GM19438 (cell line): Measurements from ENCODE around the gene MEIS2.

ENCODE experiments used
- ATAC-seq: cut with Tn5 transposase; IDR thresholded peaks from one replicate; pipeline ENCODE4 v1.9.1; 2021; ENCODE audit warnings: low read depth; ENCODE audit not compliant: unreplicated experiment

The MEIS2 gene

DNA sequence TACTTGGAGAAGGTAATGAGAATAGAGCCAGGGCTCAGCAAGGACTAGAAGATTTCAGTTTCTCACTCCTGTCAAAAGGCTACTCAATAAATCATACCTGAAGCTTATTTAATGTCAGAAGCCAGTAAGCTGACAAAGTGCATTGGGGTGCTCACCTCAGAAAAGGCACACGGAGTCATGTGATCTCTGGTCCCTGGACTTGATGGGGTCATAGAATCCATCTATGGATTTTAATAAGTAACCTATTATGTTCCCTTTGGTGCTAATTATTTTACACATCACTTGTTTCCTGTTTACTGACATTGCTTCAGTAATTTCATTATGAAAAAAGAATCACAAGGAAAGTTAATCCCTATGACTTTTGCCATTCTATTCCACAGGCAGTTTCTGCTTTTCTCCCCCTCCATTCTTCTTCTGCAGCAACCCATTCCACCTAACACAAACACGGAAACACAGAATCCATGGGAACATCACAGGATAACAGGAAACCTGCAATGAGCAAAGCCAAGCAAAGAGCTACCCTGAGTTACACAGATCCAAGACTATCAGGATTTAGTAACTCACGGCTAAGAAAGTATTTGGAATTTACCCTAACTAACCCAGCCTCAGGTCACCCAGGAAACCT is 159.6 kb downstream of the MEIS2 start:
- ATAC-seq = no peak

DNA sequence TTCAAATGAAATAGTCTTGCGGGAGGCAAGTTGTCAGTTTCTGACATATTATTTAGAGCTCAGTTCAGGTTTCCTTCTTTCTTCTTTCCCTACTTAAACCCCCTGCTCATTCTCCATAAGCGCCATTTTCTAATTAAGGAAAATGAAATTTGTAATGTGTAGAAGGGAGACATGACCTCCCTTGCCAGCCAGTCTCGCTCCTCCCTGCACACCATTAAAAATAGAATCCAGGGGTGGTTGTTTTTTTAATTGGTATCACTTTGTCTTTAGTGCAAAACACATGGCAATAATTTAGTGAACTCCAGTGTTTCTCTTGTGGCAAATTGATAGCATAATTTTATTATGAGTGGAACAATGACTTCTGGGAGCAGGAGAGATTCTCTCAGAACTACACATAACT is 160.1 kb downstream of the MEIS2 start:
- ATAC-seq = no peak

DNA sequence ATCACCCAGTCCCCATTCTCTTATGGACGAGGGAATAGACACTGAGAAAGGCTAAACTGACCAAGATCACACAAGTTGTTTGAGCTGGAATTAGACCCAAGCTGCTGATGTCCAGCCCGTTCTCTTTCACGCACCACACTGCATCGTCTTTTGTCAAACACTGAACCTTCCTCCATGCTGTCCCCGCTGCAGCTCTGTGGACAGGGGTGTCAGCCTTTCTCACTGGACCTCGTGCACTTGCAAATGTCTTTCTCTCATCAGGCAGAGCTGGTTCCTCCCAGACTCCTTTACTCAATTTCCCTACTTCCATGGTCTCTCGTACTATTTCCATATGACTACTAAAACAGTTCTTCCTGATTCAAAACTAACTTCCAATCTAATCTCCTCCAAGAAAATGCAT is 161.6 kb downstream of the MEIS2 start:
- no peak for ATAC-seq

DNA sequence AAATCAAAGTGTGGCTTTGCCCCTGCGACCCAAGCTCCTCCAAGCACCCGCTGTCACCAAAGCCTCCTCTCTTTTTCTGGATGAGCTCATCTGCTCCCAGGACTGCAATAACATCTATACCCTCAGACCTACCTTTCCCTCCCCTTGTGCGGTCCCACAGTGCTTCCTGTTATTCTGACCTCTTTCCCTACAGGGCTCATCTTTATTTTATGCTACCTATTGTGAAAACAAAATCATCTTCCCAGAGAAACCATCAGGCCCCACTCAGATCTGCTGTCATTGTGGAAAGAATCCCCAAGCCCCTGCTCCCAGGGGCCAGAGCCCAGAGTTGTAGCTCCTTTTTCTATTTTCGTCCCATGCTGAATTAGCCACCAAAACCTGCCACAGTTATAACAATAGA is 162.2 kb downstream of the MEIS2 start:
- ATAC-seq = no peak

DNA sequence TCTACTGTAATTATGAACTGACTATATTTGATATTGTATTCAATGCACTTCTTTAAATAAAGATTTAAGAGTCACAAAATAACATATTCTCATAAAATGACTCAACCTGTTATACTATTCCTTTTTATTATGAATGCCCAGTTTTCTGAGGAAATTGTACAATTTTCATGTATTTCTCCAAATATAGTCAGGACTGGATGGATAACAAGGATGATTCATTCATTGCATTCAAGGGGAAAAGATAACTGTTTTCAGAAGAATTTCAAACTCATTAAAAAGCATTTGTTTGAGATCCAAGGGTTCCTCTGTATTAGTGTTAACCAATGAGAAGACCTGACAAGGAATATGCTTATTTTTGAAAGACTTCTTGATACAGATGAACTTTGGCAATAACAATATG is 163.7 kb downstream of the MEIS2 start:
- ATAC-seq = no peak

DNA sequence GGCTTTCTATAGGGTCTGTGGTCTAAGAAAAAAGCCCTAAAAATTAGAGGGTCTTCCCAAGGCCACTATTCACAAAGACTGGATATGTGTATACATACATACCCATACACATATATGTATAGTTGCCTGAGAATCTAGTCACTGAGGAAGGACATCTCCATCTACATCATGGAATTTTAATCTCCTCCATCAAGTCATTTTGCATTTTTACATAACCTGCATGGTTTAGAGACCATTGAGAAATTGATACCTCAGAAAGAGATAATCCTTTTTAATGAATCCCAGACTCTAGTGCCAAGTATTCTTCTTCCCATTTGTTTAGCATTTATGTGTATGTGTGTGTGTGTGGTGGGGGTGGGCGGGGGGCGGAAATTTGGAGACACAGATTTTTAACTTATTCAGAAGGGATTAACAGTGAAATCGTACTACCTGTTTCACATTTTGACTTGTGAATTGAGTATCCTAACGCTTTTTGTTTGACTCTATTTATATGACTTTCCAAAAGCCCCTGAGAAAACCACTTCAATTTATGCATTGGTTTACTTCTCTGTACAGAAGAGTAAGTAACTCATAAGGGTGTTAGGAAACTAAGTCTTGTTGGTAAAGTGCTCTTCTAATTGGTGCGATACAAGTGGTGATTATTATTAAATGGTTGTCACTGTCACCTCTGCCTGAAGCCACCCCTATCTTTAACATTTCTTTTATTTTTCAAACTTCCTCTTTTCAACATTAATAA is 166.9 kb downstream of the MEIS2 start:
- ATAC-seq = no peak

DNA sequence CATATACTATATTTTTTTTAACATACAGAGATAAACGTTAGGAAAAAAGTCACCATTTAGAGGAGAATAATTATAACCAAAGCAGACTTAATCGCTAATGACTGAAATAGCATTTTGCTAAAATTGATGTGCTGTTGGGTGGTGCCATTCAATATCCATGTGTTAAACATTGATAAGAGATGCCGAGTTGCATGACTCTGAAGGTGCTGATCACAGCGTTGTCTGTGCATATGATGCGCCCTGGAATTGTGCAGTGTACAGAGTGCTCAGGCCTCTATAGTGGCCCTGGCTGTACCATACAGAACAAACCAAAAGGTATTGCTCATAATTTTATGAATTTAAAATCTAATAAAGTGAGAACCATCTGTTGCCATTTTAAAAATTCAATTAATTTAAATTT is 168.3 kb downstream of the MEIS2 start:
- no peak for ATAC-seq

DNA sequence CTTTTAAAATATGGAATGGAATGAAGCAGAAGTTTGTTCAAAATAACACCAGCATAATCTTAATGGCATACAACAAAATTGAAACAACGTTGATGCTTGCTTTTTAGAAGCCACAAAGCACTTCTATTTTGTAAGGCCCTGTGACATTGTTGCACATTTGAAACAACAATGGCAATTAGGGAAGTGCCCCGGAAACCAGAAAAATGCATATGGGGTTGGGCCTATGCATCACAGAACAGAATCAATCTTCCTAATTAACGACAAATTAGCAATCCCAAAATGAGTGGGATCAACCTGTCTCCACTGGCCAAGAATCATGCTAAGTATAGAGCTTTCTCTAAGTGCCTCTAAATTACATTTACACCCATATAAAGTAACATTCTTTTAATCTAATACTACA is 168.9 kb downstream of the MEIS2 start:
- ATAC-seq = no peak

DNA sequence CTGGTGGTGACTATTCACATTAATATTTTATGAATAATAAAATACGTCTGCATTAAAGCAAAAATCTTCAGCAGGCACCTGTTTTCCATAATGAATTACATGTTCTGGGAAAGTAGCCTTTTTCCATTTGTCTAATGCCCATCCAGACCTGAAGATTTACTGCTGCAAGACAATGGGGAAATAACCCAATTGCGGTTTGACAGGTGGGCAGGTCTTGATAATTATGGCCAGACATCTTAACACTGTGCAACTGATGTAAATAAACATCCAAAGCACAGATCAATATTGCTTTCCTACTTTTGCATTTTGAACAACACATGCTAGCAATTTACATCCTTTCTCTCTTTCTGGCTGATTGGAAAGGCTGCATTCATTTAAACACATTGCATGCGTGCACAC is 173.9 kb downstream of the MEIS2 start:
- ATAC-seq = no peak

DNA sequence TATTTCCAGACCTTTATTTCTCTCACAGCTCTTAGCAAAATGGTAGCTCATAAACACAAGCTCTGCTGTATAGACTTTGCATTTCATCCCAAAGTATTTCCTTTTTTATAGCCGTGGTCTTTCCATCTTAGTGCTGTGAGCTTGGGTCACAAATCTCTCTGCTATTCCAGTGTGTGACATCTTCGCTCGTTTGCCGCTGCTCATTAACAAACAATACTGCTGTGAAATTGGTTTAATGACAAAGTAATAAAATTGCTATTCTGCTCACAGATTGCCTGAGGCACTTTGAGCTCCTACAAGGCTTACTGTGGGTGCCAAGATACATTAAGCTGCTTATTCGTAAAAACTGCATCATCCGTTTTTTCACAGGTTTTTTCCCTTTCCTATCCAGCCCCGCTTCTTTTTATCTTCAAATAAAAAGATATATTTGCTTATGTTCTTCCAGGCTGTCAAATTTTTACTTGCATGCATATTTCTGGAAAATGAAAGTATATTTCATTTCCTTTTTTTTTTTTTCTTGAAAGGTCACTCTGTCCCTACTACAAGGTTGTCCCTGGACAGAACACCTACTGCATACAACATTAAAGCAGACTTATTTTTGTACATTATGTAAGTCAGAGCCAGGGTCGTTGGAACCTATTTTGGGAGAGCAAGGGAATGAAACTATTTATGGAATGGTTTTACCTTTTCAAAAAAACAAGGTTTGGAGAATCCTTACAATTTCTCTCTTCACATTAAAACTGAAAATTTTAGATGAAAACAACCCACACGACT is 174.5 kb downstream of the MEIS2 start:
- no peak for ATAC-seq

DNA sequence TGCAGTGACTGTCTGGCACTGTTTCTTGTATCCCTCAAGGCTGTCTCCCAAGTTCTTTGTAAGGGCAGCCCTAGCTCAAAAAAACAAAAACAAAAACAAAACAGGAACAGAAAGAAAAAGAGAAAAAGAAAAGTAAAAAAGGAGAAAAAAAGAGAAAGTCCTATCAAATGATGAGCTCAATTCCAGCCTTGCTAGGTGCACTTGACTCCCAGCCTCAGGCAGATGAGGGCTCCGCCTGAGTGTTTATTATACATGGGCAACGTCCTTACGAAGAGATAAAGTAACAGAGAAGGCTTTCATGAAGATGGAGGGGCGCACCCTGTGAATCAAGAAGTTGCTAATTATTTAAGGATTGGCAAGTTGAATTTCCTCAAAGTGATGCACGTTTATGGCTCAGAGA is 175.3 kb downstream of the MEIS2 start:
- ATAC-seq = no peak

DNA sequence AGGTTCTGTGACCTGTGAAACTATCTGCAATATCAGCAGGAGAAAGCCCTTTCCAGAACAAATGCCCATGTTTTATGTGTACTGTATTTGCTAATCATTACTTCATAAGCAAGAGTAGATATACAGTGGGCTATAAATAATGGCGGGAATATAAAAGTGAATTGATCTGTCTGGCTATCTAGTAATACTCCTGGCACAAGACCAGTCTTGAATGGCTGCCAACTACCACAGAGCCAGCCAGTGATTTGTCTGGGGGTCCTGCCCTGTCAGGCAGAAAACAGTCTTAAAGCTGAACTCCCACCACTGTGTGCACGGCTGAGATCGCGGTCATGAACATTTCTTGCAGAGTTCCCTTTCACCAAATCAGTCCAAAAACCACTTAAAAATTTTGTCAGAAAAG is 176.3 kb downstream of the MEIS2 start:
- no peak for ATAC-seq

DNA sequence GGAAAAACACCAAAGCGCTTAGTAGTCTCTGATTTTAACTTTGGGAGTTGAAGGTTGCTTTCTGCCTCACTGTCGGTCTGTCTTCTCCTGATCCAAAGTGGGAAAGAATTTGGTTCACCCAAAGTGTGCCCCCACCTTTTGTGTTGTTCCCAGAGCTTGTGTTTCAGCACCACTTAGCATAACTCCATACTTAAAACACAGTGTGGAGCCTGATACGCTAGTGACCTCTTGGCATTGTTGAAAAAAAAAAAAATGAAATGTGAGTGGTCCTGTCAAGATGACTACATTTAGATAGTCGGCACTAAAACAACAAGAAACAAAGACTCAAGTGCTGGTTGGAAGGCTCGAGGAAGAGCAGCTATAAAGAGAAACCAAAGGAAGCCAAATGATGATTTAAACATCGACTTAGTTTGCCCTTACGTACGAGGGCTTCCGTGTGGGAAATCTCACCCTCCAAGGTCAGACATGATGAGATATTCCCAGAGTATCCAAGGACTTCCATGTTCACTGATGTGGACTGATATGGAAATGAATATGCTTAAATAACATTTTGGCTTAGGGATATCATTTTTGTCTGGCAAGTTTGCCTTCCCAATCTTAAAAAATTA is 178.8 kb downstream of the MEIS2 start:
- ATAC-seq = no peak

DNA sequence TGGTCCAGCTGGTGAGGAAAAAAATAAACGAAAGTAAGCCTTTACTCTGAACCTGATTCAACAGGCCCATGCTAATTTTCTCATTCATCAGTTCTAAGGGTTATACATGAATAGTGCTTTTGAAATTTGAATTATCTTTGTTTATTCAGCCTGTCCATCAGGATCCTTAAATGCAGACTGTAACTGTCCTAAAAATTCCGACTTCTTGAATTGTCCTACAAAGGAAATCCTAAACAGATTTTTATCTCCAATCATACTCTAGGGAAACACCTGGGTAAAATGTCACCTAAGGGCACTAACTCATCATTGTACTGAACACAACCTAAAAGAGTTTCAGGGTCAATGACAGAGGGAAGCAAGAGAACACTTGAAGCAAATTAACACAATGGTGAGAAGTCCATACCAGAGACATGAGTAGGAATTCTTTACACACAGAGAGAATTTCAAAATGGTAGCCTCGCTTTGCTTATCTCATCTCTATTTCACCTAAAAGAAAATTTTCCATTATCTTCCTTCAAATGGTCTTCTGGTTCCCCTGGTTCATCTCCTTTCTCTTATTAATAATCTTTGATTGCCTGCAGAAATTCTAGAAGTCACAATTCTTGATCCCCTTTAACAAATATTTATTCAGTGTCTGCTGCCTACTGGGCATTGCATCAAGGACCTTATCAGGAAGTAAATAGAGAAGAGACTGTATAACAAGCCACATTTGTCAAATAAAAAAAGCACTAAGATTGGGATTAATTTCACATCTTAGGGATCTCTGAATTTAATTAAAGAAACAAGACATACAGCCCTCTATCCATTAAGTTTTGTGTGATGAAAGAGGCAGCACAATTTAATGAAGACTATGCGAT is 182.7 kb downstream of the MEIS2 start:
- ATAC-seq = no peak

DNA sequence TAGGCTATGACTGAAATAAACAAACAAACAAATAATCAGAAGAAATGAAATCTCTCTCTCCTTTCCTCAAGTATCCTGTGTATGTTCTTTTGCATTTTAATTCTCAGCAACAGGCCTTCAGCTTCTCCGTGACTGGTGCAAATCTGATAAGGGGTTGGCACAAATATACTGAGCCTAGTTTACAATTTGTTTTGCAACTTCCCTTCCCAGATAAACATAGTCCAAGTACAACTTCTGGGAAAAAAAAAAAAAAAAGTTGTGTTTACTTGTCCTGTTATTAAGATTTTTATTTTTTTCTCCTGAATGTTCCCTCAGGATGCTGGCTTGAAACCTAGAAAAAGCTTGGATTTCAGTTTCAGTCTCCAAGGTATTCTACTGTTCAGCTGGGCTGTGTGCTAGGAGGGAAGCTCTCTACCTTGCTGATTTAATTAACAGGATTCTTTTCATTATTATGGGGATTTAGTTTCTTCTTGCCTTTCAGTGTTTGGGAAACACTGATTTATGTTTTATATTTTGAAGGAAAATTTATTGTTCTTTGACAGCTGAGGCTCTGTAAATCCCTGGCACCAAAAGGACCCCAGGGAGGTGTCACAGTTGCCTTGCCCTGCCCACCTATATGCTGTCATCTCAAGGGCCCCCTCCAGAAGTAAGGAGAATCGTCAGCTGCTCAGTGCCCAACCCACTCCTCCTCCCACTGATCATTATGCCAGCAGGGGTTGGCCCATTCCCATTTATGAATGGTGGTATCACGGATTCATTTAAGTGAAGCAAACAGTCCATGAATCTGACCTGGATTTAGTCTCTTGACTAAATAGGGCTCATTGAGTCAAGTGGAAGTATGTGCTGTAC is 185.2 kb downstream of the MEIS2 start:
- no peak for ATAC-seq

DNA sequence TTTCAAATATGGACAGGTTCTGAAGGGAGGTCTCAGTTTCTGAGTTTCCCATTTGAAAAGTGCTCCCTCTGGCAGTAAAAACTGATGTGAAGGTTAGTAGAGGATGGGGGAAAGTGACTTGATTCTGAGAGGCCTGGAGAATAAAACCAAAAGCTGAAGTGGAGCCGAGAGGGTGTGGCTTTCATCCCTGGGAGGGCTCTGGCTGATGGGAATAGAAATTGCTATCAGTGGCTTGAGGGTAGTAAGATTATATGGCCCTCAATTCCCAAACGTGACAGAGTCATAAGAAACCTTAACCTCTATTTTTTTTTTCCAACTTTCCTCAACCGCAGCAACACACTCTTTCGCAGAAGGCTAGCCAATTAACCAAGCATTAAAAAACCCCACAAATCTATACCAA is 185.9 kb downstream of the MEIS2 start:
- ATAC-seq = no peak

DNA sequence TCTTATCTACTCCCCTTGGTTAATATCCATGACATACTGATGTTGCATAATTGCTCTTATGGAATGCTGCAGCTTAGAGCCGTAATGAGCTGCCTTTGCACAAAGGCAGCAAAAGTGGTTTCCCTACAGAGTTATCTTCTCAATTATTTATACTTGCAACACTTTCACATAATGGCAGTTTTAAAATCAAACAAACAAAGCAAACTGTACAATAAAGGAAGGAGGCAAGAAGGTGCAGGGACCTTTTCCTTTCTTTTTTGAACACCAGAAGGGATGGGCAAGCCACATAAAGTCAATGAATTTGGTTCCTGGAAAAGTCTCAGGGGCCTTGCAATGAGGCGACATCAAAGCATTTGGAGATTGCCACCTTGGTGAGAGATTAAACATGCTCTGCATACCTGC is 188.0 kb downstream of the MEIS2 start:
- ATAC-seq = no peak

DNA sequence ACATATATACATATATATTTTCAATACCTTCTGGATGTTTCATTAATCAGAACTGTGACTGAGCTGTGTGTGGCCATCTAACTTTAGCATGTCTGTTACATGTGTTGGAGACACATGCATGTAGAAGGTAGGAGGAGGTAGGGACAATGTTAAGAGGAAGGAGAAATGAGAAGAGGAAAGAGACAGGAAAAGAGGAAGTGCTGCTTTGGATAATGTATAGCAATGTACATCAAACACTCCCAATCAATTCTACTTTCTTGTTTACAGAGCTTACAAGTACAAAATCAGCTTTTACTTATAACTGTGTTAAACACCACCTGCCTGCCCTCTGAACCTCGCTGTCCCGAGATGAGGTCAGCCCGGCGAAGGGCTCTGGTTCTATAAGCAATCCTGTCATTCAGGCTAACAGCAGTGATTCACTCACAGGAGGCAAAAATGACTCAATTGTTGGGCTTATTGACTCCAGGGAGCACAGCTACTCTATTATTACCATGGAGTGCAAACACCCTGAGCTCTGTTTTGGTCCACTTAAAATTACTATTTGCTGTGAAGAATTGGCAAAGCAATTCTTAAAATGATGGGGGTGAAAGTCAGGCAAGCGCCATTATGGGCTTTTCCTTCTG is 188.9 kb downstream of the MEIS2 start:
- no peak for ATAC-seq

DNA sequence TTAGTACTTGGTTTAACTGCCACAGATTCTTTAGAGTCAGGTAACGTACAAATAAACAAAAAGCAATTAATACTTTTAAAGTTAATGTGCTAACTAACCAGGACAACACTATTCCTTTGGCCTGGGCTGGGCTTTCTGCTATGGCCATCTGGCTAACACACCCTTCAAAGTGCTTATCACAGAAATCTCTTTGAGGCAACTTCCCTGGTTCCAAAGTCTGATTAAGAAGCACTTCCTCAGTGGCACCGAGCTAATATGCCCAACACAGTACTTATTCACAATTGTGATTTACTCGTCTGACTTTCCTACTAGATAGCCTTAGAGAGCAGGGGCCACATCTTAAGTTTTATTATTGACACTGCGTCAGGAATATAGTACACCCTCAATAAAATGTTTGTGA is 191.4 kb downstream of the MEIS2 start:
- ATAC-seq = no peak
